Measurements from ENCODE around the gene COG7.

GRCh38 chr16:23433261-23433920 is 19.6 kb downstream of the COG7 start:
- TF ChIP-seq JUN (CRISPR knock-in tag; IDR thresholded peaks at IDR 0.05) (no peak), CTCF (IDR thresholded peaks at IDR 0.05) (no peak), GTF2I (CRISPR knock-in tag; conservative IDR thresholded peaks at IDR 0.05) (no peak), ZNF263 (CRISPR knock-in tag; IDR thresholded peaks at IDR 0.05; ENCODE audit: low read depth) (no peak), SMAD3 (CRISPR knock-in tag; IDR thresholded peaks at IDR 0.05; ENCODE audit: borderline replicate concordance) (no peak), NR3C1 (CRISPR knock-in tag; conservative IDR thresholded peaks at IDR 0.05; ENCODE audit: low read depth) (no peak), KAT7 (CRISPR knock-in tag; IDR thresholded peaks at IDR 0.05; ENCODE audit: borderline replicate concordance) (no peak), ESRRA (CRISPR knock-in tag; IDR thresholded peaks at IDR 0.05; ENCODE audit: borderline replicate concordance) (no peak), ATF1 (CRISPR knock-in tag; IDR thresholded peaks at IDR 0.05) (no peak), SP1 (CRISPR knock-in tag; conservative IDR thresholded peaks at IDR 0.05) (no peak), NFATC4 (CRISPR knock-in tag; IDR thresholded peaks at IDR 0.05) (no peak)
- TF ChIP-seq, protein P1, sequence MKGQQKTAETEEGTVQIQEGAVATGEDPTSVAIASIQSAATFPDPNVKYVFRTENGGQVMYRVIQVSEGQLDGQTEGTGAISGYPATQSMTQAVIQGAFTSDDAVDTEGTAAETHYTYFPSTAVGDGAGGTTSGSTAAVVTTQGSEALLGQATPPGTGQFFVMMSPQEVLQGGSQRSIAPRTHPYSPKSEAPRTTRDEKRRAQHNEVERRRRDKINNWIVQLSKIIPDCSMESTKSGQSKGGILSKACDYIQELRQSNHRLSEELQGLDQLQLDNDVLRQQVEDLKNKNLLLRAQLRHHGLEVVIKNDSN (CRISPR knock-in tag; IDR thresholded peaks at IDR 0.05), result no peak
- TF ChIP-seq, protein P2, sequence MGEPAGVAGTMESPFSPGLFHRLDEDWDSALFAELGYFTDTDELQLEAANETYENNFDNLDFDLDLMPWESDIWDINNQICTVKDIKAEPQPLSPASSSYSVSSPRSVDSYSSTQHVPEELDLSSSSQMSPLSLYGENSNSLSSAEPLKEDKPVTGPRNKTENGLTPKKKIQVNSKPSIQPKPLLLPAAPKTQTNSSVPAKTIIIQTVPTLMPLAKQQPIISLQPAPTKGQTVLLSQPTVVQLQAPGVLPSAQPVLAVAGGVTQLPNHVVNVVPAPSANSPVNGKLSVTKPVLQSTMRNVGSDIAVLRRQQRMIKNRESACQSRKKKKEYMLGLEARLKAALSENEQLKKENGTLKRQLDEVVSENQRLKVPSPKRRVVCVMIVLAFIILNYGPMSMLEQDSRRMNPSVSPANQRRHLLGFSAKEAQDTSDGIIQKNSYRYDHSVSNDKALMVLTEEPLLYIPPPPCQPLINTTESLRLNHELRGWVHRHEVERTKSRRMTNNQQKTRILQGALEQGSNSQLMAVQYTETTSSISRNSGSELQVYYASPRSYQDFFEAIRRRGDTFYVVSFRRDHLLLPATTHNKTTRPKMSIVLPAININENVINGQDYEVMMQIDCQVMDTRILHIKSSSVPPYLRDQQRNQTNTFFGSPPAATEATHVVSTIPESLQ (CRISPR knock-in tag; IDR thresholded peaks at IDR 0.05), result no peak
- TF ChIP-seq, protein P3, sequence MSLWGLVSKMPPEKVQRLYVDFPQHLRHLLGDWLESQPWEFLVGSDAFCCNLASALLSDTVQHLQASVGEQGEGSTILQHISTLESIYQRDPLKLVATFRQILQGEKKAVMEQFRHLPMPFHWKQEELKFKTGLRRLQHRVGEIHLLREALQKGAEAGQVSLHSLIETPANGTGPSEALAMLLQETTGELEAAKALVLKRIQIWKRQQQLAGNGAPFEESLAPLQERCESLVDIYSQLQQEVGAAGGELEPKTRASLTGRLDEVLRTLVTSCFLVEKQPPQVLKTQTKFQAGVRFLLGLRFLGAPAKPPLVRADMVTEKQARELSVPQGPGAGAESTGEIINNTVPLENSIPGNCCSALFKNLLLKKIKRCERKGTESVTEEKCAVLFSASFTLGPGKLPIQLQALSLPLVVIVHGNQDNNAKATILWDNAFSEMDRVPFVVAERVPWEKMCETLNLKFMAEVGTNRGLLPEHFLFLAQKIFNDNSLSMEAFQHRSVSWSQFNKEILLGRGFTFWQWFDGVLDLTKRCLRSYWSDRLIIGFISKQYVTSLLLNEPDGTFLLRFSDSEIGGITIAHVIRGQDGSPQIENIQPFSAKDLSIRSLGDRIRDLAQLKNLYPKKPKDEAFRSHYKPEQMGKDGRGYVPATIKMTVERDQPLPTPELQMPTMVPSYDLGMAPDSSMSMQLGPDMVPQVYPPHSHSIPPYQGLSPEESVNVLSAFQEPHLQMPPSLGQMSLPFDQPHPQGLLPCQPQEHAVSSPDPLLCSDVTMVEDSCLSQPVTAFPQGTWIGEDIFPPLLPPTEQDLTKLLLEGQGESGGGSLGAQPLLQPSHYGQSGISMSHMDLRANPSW (CRISPR knock-in tag; conservative IDR thresholded peaks at IDR 0.05; ENCODE audit: low read depth), result no peak
